HepG2 (cell line): ENCODE data around the gene STARD10. TPM values are rescaled to one million over a fixed set of nuclear protein-coding genes. Genes with fewer than 3 reads are reported as not detected.

Source experiments
- ADNP ChIP-seq: sonication (generic); formaldehyde crosslinking; IDR thresholded peaks from 2 replicates; pipeline ENCODE4 v1.4.0; 2020; ENCODE audit warnings: missing genetic modification reagents
- CC2D1A ChIP-seq: sonication (generic); formaldehyde crosslinking; IDR thresholded peaks from 2 replicates; pipeline ENCODE4 v1.8.1; 2023; ENCODE audit warnings: mild to moderate bottlenecking, missing genetic modification reagents
- ERF ChIP-seq: IDR thresholded peaks from 2 replicates; pipeline ENCODE4 v1.6.1; 2018; ENCODE audit warnings: missing biosample characterization, missing genetic modification reagents
- FUBP1 ChIP-seq: sonication (generic); formaldehyde crosslinking; IDR thresholded peaks from 2 replicates; pipeline ENCODE4 v1.5.1; 2020; ENCODE audit warnings: missing genetic modification reagents, mild to moderate bottlenecking, borderline replicate concordance
- JARID2 ChIP-seq: sonication (generic); formaldehyde crosslinking; IDR thresholded peaks from 2 replicates; pipeline ENCODE4 v1.8.1; 2023; ENCODE audit warnings: missing genetic modification reagents, inconsistent platforms; ENCODE audit not compliant: insufficient replicate concordance
- KDM3A ChIP-seq: IDR thresholded peaks from 2 replicates; pipeline ENCODE4 v1.6.1; 2018; ENCODE audit warnings: low read depth, missing compliant biosample characterization
- PRDM10 ChIP-seq: sonication (generic); formaldehyde crosslinking; IDR thresholded peaks from 2 replicates; pipeline ENCODE4 v1.4.0; 2020; ENCODE audit warnings: low read depth, missing genetic modification reagents
- RNF219 ChIP-seq: sonication (generic); formaldehyde crosslinking; IDR thresholded peaks from 2 replicates; pipeline ENCODE4 v1.5.0; 2020; ENCODE audit warnings: mild to moderate bottlenecking, missing genetic modification reagents
- ZNF235 ChIP-seq: sonication (generic); formaldehyde crosslinking; IDR thresholded peaks from 2 replicates; pipeline ENCODE4 v1.8.1; 2023; ENCODE audit warnings: mild to moderate bottlenecking, missing genetic modification reagents, borderline replicate concordance
- ZNF331 ChIP-seq: sonication (generic); formaldehyde crosslinking; IDR thresholded peaks from 2 replicates; pipeline ENCODE4 v1.4.0; 2020; ENCODE audit warnings: missing genetic modification reagents
- ZNF383 ChIP-seq: sonication (generic); formaldehyde crosslinking; IDR thresholded peaks from 2 replicates; pipeline ENCODE4 v1.4.0; 2020; ENCODE audit warnings: missing genetic modification reagents, mild to moderate bottlenecking, borderline replicate concordance
- ZNF512 ChIP-seq: sonication (generic); formaldehyde crosslinking; IDR thresholded peaks from 2 replicates; pipeline ENCODE4 v1.4.0; 2020; ENCODE audit warnings: mild to moderate bottlenecking, missing genetic modification reagents
- ZNF597 ChIP-seq: sonication (generic); formaldehyde crosslinking; IDR thresholded peaks from 2 replicates; pipeline ENCODE4 v1.5.0; 2020; ENCODE audit warnings: missing genetic modification reagents
- ZNF776 ChIP-seq: sonication (generic); formaldehyde crosslinking; IDR thresholded peaks from 2 replicates; pipeline ENCODE4 v1.4.0; 2020; ENCODE audit warnings: mild to moderate bottlenecking, missing genetic modification reagents
- ZNF883 ChIP-seq: sonication (generic); formaldehyde crosslinking; IDR thresholded peaks from 2 replicates; pipeline ENCODE4 v1.5.1; 2020; ENCODE audit warnings: mild to moderate bottlenecking, missing genetic modification reagents; ENCODE audit errors: not compliant biosample characterization
- ZSCAN20 ChIP-seq: sonication (generic); formaldehyde crosslinking; IDR thresholded peaks from 2 replicates; pipeline ENCODE4 v1.4.0; 2020; ENCODE audit warnings: missing genetic modification reagents, mild to moderate bottlenecking, borderline replicate concordance
- ZSCAN25 ChIP-seq: sonication (generic); formaldehyde crosslinking; IDR thresholded peaks from 2 replicates; pipeline ENCODE4 v1.8.0; 2022; ENCODE audit warnings: mild to moderate bottlenecking, missing genetic modification reagents
- polyA plus RNA-seq, 8 experiments: library from polyadenylated mRNA; depleted of rRNA in 3 of 8; stranded (reverse) in 7 of 8; unstranded in 1 of 8; fragments of >200 nt; fragmentation: Illumina TruSeq in 4 of 8; extraction: Trizol in 4 of 8; gene quantifications; 2 replicates each; pipeline versions ENCODE4 v1.2.1 to v1.2.3, GENCODE V29; 2011 to 2016; ENCODE audit warnings: low read depth in 4 of 8, missing spikeins in 1 of 8, mixed read lengths in 1 of 8; ENCODE audit not compliant: insufficient read depth in 1 of 8
- total RNA-seq, 5 experiments: library from RNA; depleted of rRNA; stranded (reverse); fragments of >200 nt; fragmentation: Illumina TruSeq; extraction: Trizol; gene quantifications; 2 replicates each; pipeline ENCODE4 v1.2.3, GENCODE V29; 2016; ENCODE audit warnings: low read depth in 1 of 5

STARD10 gene
- total and polyA plus RNA-seq, 2 of the 13 experiments (the other 11 are each of a cell fraction or from before 2014, with no cell fraction given): 260 to 341 TPM

- TF ChIP-seq ZNF235 (CRISPR knock-in tag) (no peak), ERF (CRISPR knock-in tag) (peak; percentile 56; the same call in 1 of the 2 replicates), RNF219 (CRISPR knock-in tag) (no peak), ZNF776 (CRISPR knock-in tag) (peak; percentile 43; the same call in 1 of the 2 replicates), ZNF331 (no peak), ZSCAN20 (CRISPR knock-in tag) (no peak), KDM3A (CRISPR knock-in tag) (0 out of 2 replicates have a peak, but pooled peaks have one; percentile 15), ZNF512 (CRISPR knock-in tag) (no peak), PRDM10 (CRISPR knock-in tag) (peak; percentile 59), ZSCAN25 (no peak), ZNF883 (CRISPR knock-in tag) (no peak), ZNF597 (CRISPR knock-in tag) (no peak), JARID2 (no peak), ZNF383 (CRISPR knock-in tag) (no peak), CC2D1A (CRISPR knock-in tag) (no peak), ADNP (CRISPR knock-in tag) (no peak), FUBP1 (CRISPR knock-in tag) (no peak)
Measured at GRCh38 chr11:72778535-72779494, 15.0 kb downstream of the STARD10 start (continued).
